ENCODE measurements around the gene ADCY3.
A peak's percentile ranks its signal among the peaks of the same experiment; 100 is the strongest.

Gene ADCY3

DNA sequence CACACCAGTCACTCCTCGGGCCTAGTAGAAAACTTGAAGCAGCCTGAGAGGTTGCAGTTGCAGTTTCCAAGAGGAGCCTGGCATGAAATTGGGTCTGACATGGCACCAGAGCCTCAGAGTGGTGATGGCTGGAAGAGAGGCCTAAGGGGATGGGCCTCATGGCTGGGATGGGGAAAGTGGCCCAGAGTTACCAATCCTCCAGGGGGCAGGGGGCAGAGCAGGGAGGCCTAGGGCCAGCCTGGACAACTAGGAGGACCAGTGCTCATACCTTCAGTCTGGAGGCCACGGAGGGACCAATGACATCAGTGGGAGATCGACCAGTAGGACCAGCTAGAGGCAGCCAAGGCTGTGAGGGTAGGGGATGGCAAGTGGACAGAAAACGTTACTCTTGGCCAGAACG lies 15.1 kb upstream of the ADCY3 start:
- TF ChIP-seq, protein P1, sequence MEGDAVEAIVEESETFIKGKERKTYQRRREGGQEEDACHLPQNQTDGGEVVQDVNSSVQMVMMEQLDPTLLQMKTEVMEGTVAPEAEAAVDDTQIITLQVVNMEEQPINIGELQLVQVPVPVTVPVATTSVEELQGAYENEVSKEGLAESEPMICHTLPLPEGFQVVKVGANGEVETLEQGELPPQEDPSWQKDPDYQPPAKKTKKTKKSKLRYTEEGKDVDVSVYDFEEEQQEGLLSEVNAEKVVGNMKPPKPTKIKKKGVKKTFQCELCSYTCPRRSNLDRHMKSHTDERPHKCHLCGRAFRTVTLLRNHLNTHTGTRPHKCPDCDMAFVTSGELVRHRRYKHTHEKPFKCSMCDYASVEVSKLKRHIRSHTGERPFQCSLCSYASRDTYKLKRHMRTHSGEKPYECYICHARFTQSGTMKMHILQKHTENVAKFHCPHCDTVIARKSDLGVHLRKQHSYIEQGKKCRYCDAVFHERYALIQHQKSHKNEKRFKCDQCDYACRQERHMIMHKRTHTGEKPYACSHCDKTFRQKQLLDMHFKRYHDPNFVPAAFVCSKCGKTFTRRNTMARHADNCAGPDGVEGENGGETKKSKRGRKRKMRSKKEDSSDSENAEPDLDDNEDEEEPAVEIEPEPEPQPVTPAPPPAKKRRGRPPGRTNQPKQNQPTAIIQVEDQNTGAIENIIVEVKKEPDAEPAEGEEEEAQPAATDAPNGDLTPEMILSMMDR (IDR thresholded peaks at IDR 0.05; ENCODE audit: unreplicated experiment in 3 of 3) = no peak
- no peaks in the 10 kb centered on the region for H3K9me3 Mint-ChIP-seq
- H3K27ac Mint-ChIP-seq = no peak overlapping the region
- peaks cover 5% of the 10 kb centered on the region for H3K4me1 Mint-ChIP-seq
- H3K4me3 Mint-ChIP-seq = no peak overlapping the region
- peaks cover 11% of the 10 kb centered on the region for H3K27me3 Mint-ChIP-seq (ENCODE audit: low read depth)
- no peaks in the 10 kb centered on the region for H3K36me3 Mint-ChIP-seq (ENCODE audit: low read depth)

DNA sequence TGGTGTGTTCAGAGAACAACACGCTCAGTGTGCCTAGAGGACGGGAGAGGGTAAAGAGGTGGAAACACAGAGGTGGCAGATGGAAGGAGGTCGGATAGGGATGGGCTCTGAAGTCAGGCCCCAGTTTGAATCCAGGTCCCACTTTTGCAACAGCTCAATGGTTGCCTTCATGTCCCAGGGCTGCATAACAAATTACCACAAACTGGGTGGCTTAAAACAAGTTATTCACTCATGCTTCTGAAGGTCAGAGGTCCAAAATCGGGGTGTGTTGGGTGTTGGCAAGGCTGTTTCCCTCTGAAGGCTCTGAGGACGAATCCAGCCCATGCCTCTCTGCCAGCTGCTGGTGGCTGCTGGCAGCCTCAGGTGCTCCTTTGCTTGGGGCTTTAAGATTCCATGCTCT lies 12.7 kb upstream of the ADCY3 start:
- no peak overlapping the region for H3K4me3 Mint-ChIP-seq
- peaks cover 11% of the 10 kb centered on the region for H3K27me3 Mint-ChIP-seq (ENCODE audit: low read depth)
- no peaks in the 10 kb centered on the region for H3K36me3 Mint-ChIP-seq (ENCODE audit: low read depth)
- peaks cover 5% of the 10 kb centered on the region for H3K4me1 Mint-ChIP-seq
- H3K27ac Mint-ChIP-seq = no peak overlapping the region
- TF ChIP-seq, protein P1 (IDR thresholded peaks at IDR 0.05; ENCODE audit: unreplicated experiment in 3 of 3) = no peak
- H3K9me3 Mint-ChIP-seq = no peaks in the 10 kb centered on the region

DNA sequence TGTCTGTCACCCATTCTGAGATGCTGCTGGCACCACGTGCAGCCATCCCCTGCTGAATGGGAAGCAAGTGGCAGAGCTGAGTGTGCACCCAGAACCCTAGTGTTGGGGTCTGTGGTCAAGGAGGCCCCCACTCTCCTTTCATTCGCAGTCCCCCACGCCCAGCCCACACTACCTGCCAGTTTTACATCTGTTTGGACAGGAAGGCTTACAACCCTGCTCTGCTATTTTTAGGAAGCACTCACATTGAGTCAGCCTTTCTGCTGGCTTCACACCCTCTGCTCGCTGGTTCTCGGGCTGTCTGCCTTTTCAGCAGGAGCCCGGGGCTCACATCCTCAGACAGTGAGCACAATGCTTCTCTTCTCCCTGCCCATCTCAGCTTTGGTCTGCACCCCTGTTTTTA lies 10.7 kb upstream of the ADCY3 start:
- no peaks in the 10 kb centered on the region for H3K9me3 Mint-ChIP-seq
- TF ChIP-seq, protein P1 (IDR thresholded peaks at IDR 0.05; ENCODE audit: unreplicated experiment in 3 of 3) = no peak
- peaks cover 16% of the 10 kb centered on the region for H3K27me3 Mint-ChIP-seq (ENCODE audit: low read depth)
- H3K27ac Mint-ChIP-seq = no peak overlapping the region
- no peaks in the 10 kb centered on the region for H3K36me3 Mint-ChIP-seq (ENCODE audit: low read depth)
- no peak overlapping the region for H3K4me3 Mint-ChIP-seq
- H3K4me1 Mint-ChIP-seq = peaks cover 5% of the 10 kb centered on the region

DNA sequence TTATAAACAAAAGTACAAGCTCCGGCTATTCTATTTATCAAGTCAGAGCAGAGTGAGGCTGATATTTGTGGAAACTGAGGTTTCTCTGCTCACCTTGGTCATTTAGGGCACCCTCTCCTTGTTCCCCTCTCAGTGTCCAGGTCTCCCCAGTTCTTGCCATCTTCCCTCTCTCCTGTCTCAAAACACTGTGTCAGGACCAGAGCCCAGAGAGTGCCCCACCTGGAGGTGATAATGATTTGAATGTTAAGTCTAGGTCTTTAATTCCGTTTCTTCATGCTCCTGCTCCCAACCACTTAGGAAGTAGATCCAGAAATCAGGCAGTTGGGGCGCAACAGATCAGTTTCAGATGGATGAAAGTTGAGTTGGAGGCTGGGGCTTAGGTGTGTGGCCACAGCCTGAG lies 9.2 kb upstream of the ADCY3 start:
- TF ChIP-seq, protein P1 (IDR thresholded peaks at IDR 0.05; ENCODE audit: unreplicated experiment in 3 of 3) = no peak
- H3K4me3 Mint-ChIP-seq = no peak overlapping the region
- peaks cover 5% of the 10 kb centered on the region for H3K4me1 Mint-ChIP-seq
- no peak overlapping the region for H3K27ac Mint-ChIP-seq
- H3K9me3 Mint-ChIP-seq = no peaks in the 10 kb centered on the region
- no peaks in the 10 kb centered on the region for H3K36me3 Mint-ChIP-seq (ENCODE audit: low read depth)
- peaks cover 16% of the 10 kb centered on the region for H3K27me3 Mint-ChIP-seq (ENCODE audit: low read depth)

DNA sequence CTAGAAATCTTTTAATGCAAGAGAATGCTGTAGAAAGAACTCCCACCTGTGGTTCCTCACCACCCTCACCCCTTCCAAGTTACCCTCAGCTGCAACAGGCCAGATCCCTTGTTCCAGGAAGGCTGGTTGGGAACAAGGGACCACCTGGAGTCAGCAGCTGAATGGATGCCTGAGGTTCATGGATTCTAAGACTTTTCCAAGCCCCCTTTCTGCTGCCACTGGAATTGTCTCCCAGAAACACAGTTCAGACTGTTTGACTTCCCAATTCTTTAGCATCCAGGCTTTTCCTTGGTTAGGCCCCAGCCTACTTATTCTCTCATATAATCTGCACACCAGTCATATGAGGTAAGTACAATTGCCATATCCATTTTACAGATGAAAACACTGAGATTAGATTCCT lies 8.0 kb upstream of the ADCY3 start:
- TF ChIP-seq, protein P1 (IDR thresholded peaks at IDR 0.05; ENCODE audit: unreplicated experiment in 3 of 3) = no peak
- peaks cover 18% of the 10 kb centered on the region for H3K27me3 Mint-ChIP-seq (ENCODE audit: low read depth)
- H3K4me3 Mint-ChIP-seq = no peak overlapping the region
- peaks cover 5% of the 10 kb centered on the region for H3K4me1 Mint-ChIP-seq
- no peaks in the 10 kb centered on the region for H3K9me3 Mint-ChIP-seq
- no peaks in the 10 kb centered on the region for H3K36me3 Mint-ChIP-seq (ENCODE audit: low read depth)
- H3K27ac Mint-ChIP-seq = no peak overlapping the region

DNA sequence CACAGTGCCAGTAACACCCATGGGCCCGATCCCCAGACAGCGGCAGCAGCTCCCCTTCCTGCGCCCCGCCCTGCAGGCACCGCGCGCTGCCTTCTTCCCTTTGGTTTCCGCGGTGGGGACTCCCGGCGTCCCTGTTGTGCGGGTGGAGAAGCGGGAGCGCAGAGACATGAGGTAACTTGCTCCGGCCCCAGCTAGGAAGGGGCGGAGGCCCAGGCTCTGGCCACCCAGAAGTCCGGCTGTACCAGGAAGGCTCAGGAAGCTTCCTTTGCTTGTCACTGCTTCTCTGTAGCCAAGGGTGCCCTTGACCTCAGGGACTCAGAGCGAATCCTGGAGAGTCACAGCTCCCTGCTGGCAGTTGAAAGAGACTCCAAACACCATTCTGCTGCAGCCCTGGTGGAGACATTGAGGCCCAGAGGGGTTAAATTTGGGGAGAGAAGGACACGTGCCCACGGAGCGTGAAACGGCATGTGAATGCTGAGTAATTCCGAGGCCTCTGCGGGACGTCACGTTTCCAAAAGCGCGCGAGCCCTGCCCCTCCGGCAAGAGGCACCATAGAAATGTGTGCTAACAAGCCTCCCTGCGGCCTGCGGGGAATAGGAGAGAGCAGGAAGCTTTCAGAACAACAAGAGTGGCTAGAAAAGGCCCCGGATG lies 6.7 kb upstream of the ADCY3 start:
- Mint-ChIP-seq H3K4me1 (peaks cover 5% of the 10 kb centered on the region), H3K4me3 (no peak overlapping the region), H3K27ac (peak overlapping the region in 1 of 3 experiments; percentile 9), H3K36me3 (ENCODE audit: low read depth) (no peaks in the 10 kb centered on the region), H3K9me3 (no peaks in the 10 kb centered on the region), H3K27me3 (ENCODE audit: low read depth) (peaks cover 17% of the 10 kb centered on the region)
- TF ChIP-seq, protein P1 (IDR thresholded peaks at IDR 0.05; ENCODE audit: unreplicated experiment in 3 of 3) = no peak

All from nephron (organoid).